ENCODE data around the gene AURKAIP1. TPM values are rescaled to one million over a fixed set of nuclear protein-coding genes. Genes with fewer than 3 reads are reported as not detected.

The AURKAIP1 gene
- polyA plus RNA-seq, 1 donor from 2014 or later = 104 TPM

DNA sequence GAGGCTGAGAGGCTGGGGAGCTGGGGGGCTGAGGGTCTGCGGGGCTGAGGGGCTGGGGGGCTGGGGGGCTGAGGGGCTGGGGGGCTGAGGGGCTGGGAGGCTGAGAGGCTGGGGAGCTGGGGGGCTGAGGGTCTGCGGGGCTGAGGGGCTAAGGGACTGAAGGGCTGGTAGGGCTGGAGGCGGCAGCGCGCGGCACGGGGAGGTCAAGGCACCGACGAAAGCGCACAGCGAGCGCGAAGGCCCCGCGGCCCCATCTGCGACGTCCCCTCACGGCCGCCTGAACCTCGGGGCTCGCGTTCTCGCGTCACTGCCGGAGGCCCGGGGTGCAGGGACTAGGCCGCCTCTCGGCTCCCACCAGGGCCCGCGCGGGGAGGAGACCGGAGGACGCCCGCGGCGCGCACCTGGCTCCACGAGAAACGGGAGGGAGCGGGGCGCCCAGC is 50.9 kb downstream of the AURKAIP1 start:
- Histone ChIP-seq H3K27me3 (ENCODE audit: insufficient read depth, low read depth, low read length) (no peaks in the 10 kb centered on the region), H4K20me1 (ENCODE audit: insufficient read depth) (peaks cover 16% of the 10 kb centered on the region), H3K27ac (ENCODE audit: low read length) (peak overlapping the region; percentile 59), H2AFZ (ENCODE audit: low read depth, low read length) (peak overlapping the region; percentile 40), H3F3A (ENCODE audit: insufficient read depth, low read length, poor library complexity, severe bottlenecking) (no peaks in the 10 kb centered on the region), H3K4me2 (ENCODE audit: low read length) (no peak overlapping the region), H3K9ac (ENCODE audit: low read length) (peak overlapping the region; percentile 93), H3K36me3 (ENCODE audit: insufficient read depth, low read length) (no peaks in the 10 kb centered on the region), H3K9me3 (ENCODE audit: low read length) (no peaks in the 10 kb centered on the region), H3K9me2 (ENCODE audit: insufficient read depth, low read length) (no peaks in the 10 kb centered on the region), H3K79me2 (replicated peaks; ENCODE audit: insufficient read depth, low read length) (peaks cover 34% of the 10 kb centered on the region), H3K4me3 (ENCODE audit: low read length) (peak overlapping the region; percentile 99)
- TF ChIP-seq, protein P1, sequence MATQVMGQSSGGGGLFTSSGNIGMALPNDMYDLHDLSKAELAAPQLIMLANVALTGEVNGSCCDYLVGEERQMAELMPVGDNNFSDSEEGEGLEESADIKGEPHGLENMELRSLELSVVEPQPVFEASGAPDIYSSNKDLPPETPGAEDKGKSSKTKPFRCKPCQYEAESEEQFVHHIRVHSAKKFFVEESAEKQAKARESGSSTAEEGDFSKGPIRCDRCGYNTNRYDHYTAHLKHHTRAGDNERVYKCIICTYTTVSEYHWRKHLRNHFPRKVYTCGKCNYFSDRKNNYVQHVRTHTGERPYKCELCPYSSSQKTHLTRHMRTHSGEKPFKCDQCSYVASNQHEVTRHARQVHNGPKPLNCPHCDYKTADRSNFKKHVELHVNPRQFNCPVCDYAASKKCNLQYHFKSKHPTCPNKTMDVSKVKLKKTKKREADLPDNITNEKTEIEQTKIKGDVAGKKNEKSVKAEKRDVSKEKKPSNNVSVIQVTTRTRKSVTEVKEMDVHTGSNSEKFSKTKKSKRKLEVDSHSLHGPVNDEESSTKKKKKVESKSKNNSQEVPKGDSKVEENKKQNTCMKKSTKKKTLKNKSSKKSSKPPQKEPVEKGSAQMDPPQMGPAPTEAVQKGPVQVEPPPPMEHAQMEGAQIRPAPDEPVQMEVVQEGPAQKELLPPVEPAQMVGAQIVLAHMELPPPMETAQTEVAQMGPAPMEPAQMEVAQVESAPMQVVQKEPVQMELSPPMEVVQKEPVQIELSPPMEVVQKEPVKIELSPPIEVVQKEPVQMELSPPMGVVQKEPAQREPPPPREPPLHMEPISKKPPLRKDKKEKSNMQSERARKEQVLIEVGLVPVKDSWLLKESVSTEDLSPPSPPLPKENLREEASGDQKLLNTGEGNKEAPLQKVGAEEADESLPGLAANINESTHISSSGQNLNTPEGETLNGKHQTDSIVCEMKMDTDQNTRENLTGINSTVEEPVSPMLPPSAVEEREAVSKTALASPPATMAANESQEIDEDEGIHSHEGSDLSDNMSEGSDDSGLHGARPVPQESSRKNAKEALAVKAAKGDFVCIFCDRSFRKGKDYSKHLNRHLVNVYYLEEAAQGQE (IDR thresholded peaks at IDR 0.05; ENCODE audit: borderline replicate concordance) = no peak
- TF ChIP-seq RAD21 (conservative IDR thresholded peaks at IDR 0.05) = no peak
- TF ChIP-seq EP300 (conservative IDR thresholded peaks at IDR 0.05; ENCODE audit: poor library complexity, severe bottlenecking) = no peak
- TF ChIP-seq EZH2 (IDR thresholded peaks at IDR 0.05; ENCODE audit: borderline replicate concordance, insufficient read depth, low read length, poor library complexity, severe bottlenecking) = no peak
- TF ChIP-seq SMC3 (conservative IDR thresholded peaks at IDR 0.05; ENCODE audit: poor library complexity) = no peak
- TF ChIP-seq, protein P2, sequence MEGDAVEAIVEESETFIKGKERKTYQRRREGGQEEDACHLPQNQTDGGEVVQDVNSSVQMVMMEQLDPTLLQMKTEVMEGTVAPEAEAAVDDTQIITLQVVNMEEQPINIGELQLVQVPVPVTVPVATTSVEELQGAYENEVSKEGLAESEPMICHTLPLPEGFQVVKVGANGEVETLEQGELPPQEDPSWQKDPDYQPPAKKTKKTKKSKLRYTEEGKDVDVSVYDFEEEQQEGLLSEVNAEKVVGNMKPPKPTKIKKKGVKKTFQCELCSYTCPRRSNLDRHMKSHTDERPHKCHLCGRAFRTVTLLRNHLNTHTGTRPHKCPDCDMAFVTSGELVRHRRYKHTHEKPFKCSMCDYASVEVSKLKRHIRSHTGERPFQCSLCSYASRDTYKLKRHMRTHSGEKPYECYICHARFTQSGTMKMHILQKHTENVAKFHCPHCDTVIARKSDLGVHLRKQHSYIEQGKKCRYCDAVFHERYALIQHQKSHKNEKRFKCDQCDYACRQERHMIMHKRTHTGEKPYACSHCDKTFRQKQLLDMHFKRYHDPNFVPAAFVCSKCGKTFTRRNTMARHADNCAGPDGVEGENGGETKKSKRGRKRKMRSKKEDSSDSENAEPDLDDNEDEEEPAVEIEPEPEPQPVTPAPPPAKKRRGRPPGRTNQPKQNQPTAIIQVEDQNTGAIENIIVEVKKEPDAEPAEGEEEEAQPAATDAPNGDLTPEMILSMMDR (IDR thresholded peaks at IDR 0.05; ENCODE audit: poor library complexity, severe bottlenecking) = no peak
- no peak for TF ChIP-seq TAF1 (IDR thresholded peaks at IDR 0.05; ENCODE audit: low read depth)
- TF ChIP-seq POLR2AphosphoS5 (IDR thresholded peaks at IDR 0.05) = no peak
- no peak for TF ChIP-seq MXI1 (conservative IDR thresholded peaks at IDR 0.05; ENCODE audit: poor library complexity, severe bottlenecking)

Other genes with a start within 250 kb of the AURKAIP1 start
- not detected in 2 replicates for gene TTLL10, start 201.3 kb downstream of the AURKAIP1 start, polyA plus RNA-seq
- gene TNFRSF18, start 168.6 kb downstream of the AURKAIP1 start, polyA plus RNA-seq = not detected in 2 replicates
- 0.66 TPM in 1 of 2 replicates, not detected in the other for gene TNFRSF4, start 161.1 kb downstream of the AURKAIP1 start, polyA plus RNA-seq
- 91.2 and 114 TPM in 2 replicates for gene SDF4, start 143.2 kb downstream of the AURKAIP1 start, polyA plus RNA-seq
- 46.5 and 52.6 TPM in 2 replicates for gene B3GALT6, start 143.0 kb downstream of the AURKAIP1 start, polyA plus RNA-seq
- gene C1QTNF12, start 128.5 kb downstream of the AURKAIP1 start, polyA plus RNA-seq = 0.74 TPM in 1 of 2 replicates, not detected in the other
- 76.5 and 79.7 TPM in 2 replicates for gene UBE2J2, start 101.4 kb downstream of the AURKAIP1 start, polyA plus RNA-seq
- gene SCNN1D, start 94.8 kb downstream of the AURKAIP1 start, polyA plus RNA-seq = 9.8 and 16.0 TPM in 2 replicates
- 186 and 230 TPM in 2 replicates for gene ACAP3, start 67.3 kb downstream of the AURKAIP1 start, polyA plus RNA-seq
- gene PUSL1, start 66.6 kb downstream of the AURKAIP1 start, polyA plus RNA-seq = 25.0 and 36.8 TPM in 2 replicates
- gene INTS11, start 50.5 kb downstream of the AURKAIP1 start, polyA plus RNA-seq = 131 and 132 TPM in 2 replicates
- gene CPTP, start 50.4 kb downstream of the AURKAIP1 start, polyA plus RNA-seq = 9.9 and 13.3 TPM in 2 replicates
- 1.0 and 1.2 TPM in 2 replicates for gene TAS1R3, start 43.9 kb downstream of the AURKAIP1 start, polyA plus RNA-seq
- gene DVL1, start 25.8 kb downstream of the AURKAIP1 start, polyA plus RNA-seq = 100 and 102 TPM in 2 replicates
- gene MXRA8, start 16.7 kb downstream of the AURKAIP1 start, polyA plus RNA-seq = 0.92 and 1.7 TPM in 2 replicates
- 696 and 734 TPM in 2 replicates for gene CCNL2, start 24.1 kb upstream of the AURKAIP1 start, polyA plus RNA-seq
- 168 and 204 TPM in 2 replicates for gene MRPL20, start 32.1 kb upstream of the AURKAIP1 start, polyA plus RNA-seq
- gene ANKRD65, start 46.1 kb upstream of the AURKAIP1 start, polyA plus RNA-seq = 0.28 TPM in 1 of 2 replicates, not detected in the other
- gene VWA1, start 60.5 kb upstream of the AURKAIP1 start, polyA plus RNA-seq = 0.88 and 1.4 TPM in 2 replicates
- gene ATAD3C, start 74.5 kb upstream of the AURKAIP1 start, polyA plus RNA-seq = not detected in 2 replicates
- 51.3 and 57.2 TPM in 2 replicates for gene ATAD3B, start 96.6 kb upstream of the AURKAIP1 start, polyA plus RNA-seq
- gene ATAD3A, start 137.0 kb upstream of the AURKAIP1 start, polyA plus RNA-seq = 30.3 and 42.7 TPM in 2 replicates
- gene TMEM240, start 165.4 kb upstream of the AURKAIP1 start, polyA plus RNA-seq = 46.7 and 52.1 TPM in 2 replicates
- gene SSU72, start 199.7 kb upstream of the AURKAIP1 start, polyA plus RNA-seq = 56.2 and 66.3 TPM in 2 replicates
- gene FNDC10, start 224.9 kb upstream of the AURKAIP1 start, polyA plus RNA-seq = 4.5 and 6.2 TPM in 2 replicates
- 106 and 153 TPM in 2 replicates for gene MIB2, start 240.3 kb upstream of the AURKAIP1 start, polyA plus RNA-seq

All from neural cell (in vitro differentiated cells).